Erythroblast (primary cell): ENCODE measurements around the gene SLC16A12.
"Not testable (repeated sequence)": the region's sequence is repeated elsewhere in the genome, so short reads cannot be mapped to it uniquely, and the experiment has no call there.

Experiments used
- DNase-seq, 2 experiments: peaks; one replicate each; lab custom pipeline; 2025; lab: John Stamatoyannopoulos, UW
- GATA1 ChIP-seq: IDR thresholded peaks from 2 replicates; pipeline ENCODE4 v1.6.1; 2011; ENCODE audit warnings: low read depth, mild to moderate bottlenecking, control low read depth, low read length, moderate library complexity
- POLR2A ChIP-seq: IDR thresholded peaks from 2 replicates; pipeline ENCODE4 v1.6.1; 2011; ENCODE audit warnings: mild to moderate bottlenecking, low read length

The SLC16A12 gene

GRCh38 chr10:89399956-89400355, 135.4 kb downstream of the SLC16A12 start:
- DNase-seq: no peak
- TF ChIP-seq GATA1 (no peak), POLR2A (no peak)

DNA sequence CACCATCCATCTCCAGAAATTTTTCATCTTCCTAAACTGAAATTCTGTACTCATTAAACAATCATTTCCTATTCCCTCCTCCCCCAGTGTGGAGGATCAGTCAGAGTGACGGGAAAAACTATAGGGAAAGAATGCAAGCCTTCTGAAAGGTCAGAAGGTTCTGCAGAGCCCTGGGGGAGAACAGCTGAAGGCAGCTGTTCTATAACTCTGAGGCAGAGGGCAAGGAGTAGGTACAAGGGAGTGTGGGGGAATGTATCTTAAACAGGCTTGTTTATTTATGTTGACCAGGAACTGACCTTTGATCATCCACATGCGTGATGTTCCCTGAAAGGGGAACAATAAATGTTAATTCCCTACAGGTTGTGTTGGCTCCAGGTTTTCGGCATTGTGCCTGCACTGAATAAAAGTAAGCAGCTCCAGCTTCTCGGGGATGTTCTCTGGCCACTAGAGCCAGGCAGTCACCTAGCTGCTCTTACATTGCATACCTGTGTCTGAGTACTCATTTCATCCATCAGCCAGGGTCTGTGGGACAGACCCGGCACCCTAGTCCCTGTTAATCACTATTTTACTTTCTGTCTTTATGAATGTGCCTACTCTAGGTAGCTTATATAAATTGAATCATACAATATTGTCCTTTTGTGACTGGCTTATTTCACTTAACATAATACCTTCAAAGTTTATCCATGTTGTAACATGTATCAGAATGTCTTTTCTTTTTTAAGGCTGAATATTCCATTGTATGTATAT, 137.2 kb downstream of the SLC16A12 start:
- DNase-seq: no peak
- no peak for TF ChIP-seq POLR2A
- no peak for TF ChIP-seq GATA1

- DNase-seq: no peak
- TF ChIP-seq GATA1 (no peak), POLR2A (no peak)
These were observed 140.3 kb downstream of the SLC16A12 start for GRCh38 chr10:89395141-89395540.

- no peak for DNase-seq
- TF ChIP-seq POLR2A (no peak), GATA1 (no peak)
These were observed 141.5 kb downstream of the SLC16A12 start for GRCh38 chr10:89393898-89394297.

DNA sequence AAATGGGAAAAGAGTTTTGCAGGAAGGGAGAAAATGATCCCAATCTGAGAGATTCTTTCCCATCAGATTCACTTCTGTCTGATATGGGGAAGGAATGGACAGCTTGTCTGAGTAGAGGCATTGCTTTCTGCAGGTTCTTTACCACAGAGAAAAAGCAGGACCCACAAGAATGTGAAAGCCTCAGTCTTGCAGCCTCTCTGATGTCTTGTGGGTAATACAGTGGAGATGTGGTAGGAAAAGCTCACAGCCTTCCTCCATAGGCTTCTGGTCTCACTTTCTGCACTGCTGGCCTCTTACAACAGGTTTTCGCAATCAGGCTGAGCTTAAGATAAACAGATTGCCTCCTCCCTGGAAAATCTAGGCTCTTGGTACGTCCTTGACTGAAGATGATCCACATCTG, 142.4 kb downstream of the SLC16A12 start:
- no peak for TF ChIP-seq GATA1
- no peak for TF ChIP-seq POLR2A
- peak; percentile 10 to 47 for DNase-seq

DNA sequence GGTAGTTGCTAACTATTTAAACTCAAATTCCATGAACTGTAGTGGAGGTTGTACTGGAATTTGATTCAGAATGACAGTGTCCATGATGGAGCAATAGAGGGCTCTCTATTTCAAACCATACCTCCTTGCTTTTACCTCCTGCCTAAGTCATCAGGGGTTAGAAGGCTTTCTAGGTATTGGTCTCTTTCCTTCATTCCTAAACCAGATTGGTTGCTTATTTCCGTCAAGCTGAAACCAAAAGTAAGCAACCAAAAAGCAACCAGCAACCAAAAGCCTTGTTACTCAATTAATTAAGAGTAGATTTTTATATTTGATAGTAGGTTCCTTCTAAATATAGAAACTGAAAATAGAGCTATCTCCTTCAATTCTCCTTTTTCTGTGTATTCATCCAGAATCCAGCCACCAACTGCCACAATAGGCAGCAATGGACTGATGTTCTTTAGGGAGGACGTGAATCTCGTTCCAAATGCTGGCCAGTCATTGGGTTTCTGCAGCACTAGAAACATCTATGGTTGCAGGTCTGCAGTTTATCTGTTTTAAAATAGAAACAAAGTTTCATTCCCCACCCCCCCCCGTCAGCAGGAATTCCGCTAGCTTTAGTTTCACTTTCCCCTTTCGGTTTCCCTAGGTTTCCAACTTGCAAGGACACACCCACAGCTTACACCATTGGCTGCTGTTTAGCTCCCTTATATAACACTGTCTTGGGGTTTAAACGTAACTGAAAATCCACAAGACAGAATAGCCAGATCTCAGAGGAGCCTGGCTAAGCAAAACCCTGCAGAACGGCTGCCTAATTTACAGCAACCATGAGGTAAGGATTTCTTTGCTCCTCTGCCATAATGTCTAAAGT, 143.3 kb downstream of the SLC16A12 start, which contains the start of gene IFIT1:
IFIT1 (plus strand) TSS at position 717 of the 850 bp plus-strand sequence; CDS start at position 807, 90 bp downstream.
- TF ChIP-seq GATA1 (no peak), POLR2A (peak; percentile 5)
- peak; percentile 88 to 90 for DNase-seq

DNA sequence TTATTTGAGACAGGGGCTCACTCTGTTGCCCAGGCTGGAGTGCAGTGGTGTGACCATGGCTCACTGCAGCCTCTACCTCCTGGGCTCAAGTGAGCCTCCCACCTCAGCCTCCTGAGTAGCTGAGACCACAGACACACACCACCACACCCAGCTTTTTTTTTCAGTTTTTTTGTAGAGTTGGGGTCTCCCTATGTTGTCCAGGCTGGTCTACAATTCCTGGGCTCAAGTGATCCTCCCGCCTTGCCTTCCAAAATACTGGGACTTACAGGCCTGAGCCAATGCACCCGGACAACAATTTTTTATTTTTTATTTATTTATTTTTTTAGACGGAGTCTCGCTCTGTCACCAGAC, 144.2 kb downstream of the SLC16A12 start:
- not testable (repeated sequence) for DNase-seq

DNA sequence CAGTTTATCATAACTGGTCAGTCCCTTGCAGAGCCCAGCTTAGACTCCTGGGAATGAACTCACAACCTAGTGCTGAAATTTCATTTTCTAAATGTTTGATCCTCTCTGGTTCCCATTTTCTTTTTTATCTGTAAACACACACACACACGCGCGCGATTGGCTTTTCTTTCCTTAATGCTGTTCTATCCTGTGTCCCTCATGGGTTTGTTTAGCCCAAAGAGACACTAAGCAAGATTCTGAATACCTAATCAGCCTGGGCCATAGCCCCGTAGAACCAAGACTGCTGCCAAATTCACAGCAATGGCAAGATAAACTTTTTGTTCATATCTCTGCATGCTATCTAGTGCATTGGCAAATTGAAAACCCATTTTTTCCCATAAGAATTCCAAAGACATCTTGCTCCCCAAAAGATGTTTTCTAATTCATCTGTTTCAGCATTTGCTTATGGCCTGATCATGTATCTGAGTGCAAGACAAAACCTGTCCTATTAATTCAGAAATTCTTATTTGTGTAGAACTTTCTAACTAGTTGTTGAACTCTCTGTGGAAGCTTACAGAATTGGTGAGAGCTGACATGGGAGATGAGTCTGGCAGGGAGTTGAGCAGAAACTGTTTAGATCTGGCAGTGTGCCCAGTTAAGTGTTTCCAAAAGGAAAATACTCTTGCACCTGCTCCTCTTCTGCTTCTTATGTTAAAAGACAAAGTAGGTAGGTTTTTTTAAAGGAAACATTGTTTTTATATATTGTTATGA, 144.7 kb downstream of the SLC16A12 start:
- TF ChIP-seq GATA1 (no peak), POLR2A (no peak)
- DNase-seq: peak; percentile 64 to 83

GRCh38 chr10:89389254-89389653, 146.1 kb downstream of the SLC16A12 start:
- DNase-seq: peak; percentile 33 to 39
- TF ChIP-seq POLR2A (no peak), GATA1 (no peak)

- no peak for DNase-seq
These were observed 146.6 kb downstream of the SLC16A12 start for GRCh38 chr10:89388806-89389205.

GRCh38 chr10:89384474-89385340, 150.7 kb downstream of the SLC16A12 start:
- no peak for DNase-seq
- TF ChIP-seq GATA1 (no peak), POLR2A (no peak)

More at GRCh38 chr10:89388806-89389205, 146.6 kb downstream of the SLC16A12 start:
- TF ChIP-seq POLR2A: no peak
- no peak for TF ChIP-seq GATA1

- TF ChIP-seq POLR2A (no peak), GATA1 (no peak)
- no peak for DNase-seq
These were observed 152.6 kb downstream of the SLC16A12 start for GRCh38 chr10:89382757-89383156.
